Measurements from ENCODE around the gene CCDC12.

DNA sequence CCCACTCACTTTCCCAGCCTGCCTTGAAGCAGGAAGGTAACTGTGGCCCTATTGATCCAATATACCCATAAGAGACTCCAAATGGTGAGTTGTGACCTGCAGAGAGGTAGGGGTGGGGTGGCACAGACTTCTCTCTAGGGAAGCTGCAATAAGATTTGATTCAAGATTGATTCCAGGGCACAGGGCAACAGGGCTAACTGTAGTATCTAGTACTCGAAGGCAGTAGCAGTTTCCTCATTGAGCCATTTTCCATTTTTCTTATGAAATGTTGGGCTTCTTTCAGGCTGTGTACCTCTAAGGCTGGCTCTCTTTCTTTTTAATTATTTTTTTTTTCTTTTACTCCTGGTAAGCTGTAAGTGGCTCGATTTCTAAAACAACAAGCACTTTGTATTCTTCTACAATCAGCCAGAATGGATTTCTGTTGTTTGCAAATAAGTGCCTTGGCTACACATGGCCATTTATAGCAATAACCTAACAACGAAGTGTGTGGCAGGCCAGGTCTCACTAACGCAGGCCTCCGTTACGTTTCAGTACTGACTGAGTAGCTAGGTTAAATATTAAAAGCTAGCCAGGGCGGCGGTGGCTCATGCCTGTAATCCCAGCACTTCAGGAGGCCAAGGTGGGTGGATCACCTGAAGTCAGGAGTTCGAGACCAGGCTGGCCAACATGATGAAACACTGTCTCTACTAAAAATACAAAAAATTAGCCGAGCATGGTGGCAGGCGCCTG, 19.3 kb downstream of the CCDC12 start:
- TF ChIP-seq EP300 (IDR thresholded peaks at IDR 0.05): no peak
- TF ChIP-seq, protein P1, sequence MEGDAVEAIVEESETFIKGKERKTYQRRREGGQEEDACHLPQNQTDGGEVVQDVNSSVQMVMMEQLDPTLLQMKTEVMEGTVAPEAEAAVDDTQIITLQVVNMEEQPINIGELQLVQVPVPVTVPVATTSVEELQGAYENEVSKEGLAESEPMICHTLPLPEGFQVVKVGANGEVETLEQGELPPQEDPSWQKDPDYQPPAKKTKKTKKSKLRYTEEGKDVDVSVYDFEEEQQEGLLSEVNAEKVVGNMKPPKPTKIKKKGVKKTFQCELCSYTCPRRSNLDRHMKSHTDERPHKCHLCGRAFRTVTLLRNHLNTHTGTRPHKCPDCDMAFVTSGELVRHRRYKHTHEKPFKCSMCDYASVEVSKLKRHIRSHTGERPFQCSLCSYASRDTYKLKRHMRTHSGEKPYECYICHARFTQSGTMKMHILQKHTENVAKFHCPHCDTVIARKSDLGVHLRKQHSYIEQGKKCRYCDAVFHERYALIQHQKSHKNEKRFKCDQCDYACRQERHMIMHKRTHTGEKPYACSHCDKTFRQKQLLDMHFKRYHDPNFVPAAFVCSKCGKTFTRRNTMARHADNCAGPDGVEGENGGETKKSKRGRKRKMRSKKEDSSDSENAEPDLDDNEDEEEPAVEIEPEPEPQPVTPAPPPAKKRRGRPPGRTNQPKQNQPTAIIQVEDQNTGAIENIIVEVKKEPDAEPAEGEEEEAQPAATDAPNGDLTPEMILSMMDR (IDR thresholded peaks at IDR 0.05): no peak
